Fibroblast of mammary gland (primary cell): ENCODE measurements around the gene SNX1.

Experiments used
- DNase-seq: peaks from one replicate; pipeline ENCODE4 v3.0.0-alpha.2; 2010; ENCODE audit warnings: low read depth
- H3K4me3 ChIP-seq: 2 replicates; pipeline ENCODE4 v1.5.1; 2011; ENCODE audit warnings: low read depth, mild to moderate bottlenecking, low read length, moderate library complexity; ENCODE audit not compliant: control insufficient read depth
- CTCF ChIP-seq: conservative IDR thresholded peaks from 2 replicates; pipeline ENCODE4 v1.5.1; 2011; ENCODE audit warnings: low read depth, low read length, inconsistent platforms; ENCODE audit not compliant: control insufficient read depth, insufficient read depth

The SNX1 gene

GRCh38 chr15:64095795-64096667 is at the start of gene SNX1:
TSS of gene SNX1 (plus strand) at chr15:64095982. CDS start at chr15:64096014, 32 bp downstream.
- TF ChIP-seq CTCF, result no peak
- H3K4me3 ChIP-seq, result peak within 1 kb of the TSS; percentile 94
- DNase-seq, result peak; percentile 92

- no peak for TF ChIP-seq CTCF
- peak; percentile 47 for DNase-seq
- peak within 1 kb of the TSS; percentile 31 for H3K4me3 ChIP-seq
Observed at GRCh38 chr15:64046421-64047153, 49.2 kb upstream of the SNX1 start, which contains the start of gene DAPK2. TSS of gene DAPK2 (minus strand) at chr15:64046485. CDS start at chr15:64040261, 6,224 bp downstream.

- no peak for DNase-seq
- no peak overlapping the region for H3K4me3 ChIP-seq
- no peak for TF ChIP-seq CTCF
Observed at GRCh38 chr15:64048781-64049460, 46.9 kb upstream of the SNX1 start.

- H3K4me3 ChIP-seq, result no peak overlapping the region
- no peak for TF ChIP-seq CTCF
- DNase-seq, result no peak
Observed at GRCh38 chr15:64050281-64051092, 45.3 kb upstream of the SNX1 start.

GRCh38 chr15:64051093-64051402 is 44.7 kb upstream of the SNX1 start:
- no peak overlapping the region for H3K4me3 ChIP-seq
- TF ChIP-seq CTCF, result no peak
- DNase-seq, result no peak
